SK-N-SH treated with all-trans-retinoic acid at 6 μM for 48 hours (cell line): ENCODE data around the gene CEBPA.

Source experiments
- ARNTL ChIP-seq: fragments of 450-650 bp; formaldehyde crosslinking; IDR thresholded peaks from 2 replicates; pipeline ENCODE4 v1.5.0; 2020; ENCODE audit warnings: low read depth, mild to moderate bottlenecking, moderate library complexity, borderline replicate concordance
- BACH2 ChIP-seq: fragments of 250-450 bp; sonication (Bioruptor Pico); IDR thresholded peaks from 2 replicates; pipeline ENCODE4 v1.9.0; 2021; ENCODE audit warnings: mild to moderate bottlenecking, borderline replicate concordance
- ESRRG ChIP-seq: fragments of 250-450 bp; sonication (Bioruptor Pico); IDR thresholded peaks from 2 replicates; pipeline ENCODE4 v1.6.1; 2021; ENCODE audit warnings: mild to moderate bottlenecking
- RARB ChIP-seq: fragments of 250-450 bp; sonication (Bioruptor Pico); IDR thresholded peaks from 2 replicates; pipeline ENCODE4 v1.8.0; 2021; ENCODE audit warnings: mild to moderate bottlenecking, moderate library complexity
- SNAI2 ChIP-seq: fragments of 250-450 bp; sonication (Bioruptor Pico); IDR thresholded peaks from 2 replicates; pipeline ENCODE4 v1.5.0; 2020; ENCODE audit warnings: mild to moderate bottlenecking, moderate library complexity
- ZFP30 ChIP-seq: fragments of 450-650 bp; formaldehyde crosslinking; IDR thresholded peaks from 2 replicates; pipeline ENCODE4 v1.5.0; 2022; ENCODE audit warnings: mild to moderate bottlenecking, moderate library complexity
- ZNF70 ChIP-seq: fragments of 450-650 bp; formaldehyde crosslinking; IDR thresholded peaks from 2 replicates; pipeline ENCODE4 v1.5.0; 2020; ENCODE audit warnings: mild to moderate bottlenecking, moderate library complexity
- ZNF8 ChIP-seq: fragments of 450-650 bp; formaldehyde crosslinking; IDR thresholded peaks from 2 replicates; pipeline ENCODE4 v1.5.0; 2020; ENCODE audit warnings: mild to moderate bottlenecking, moderate library complexity
- TF ChIP-seq, protein P1 (sequence below): fragments of 250-450 bp; sonication (Bioruptor Pico); IDR thresholded peaks from 2 replicates; pipeline ENCODE4 v1.5.1; 2020; ENCODE audit warnings: low read depth, mild to moderate bottlenecking, moderate library complexity
- TF ChIP-seq, protein P2 (sequence below): fragments of 250-450 bp; sonication (Bioruptor Pico); IDR thresholded peaks from 2 replicates; pipeline ENCODE4 v1.8.0; 2020; ENCODE audit warnings: mild to moderate bottlenecking, moderate library complexity, borderline replicate concordance
- TF ChIP-seq, protein P3 (sequence below): fragments of 250-450 bp; sonication (Bioruptor Pico); IDR thresholded peaks from 2 replicates; pipeline ENCODE4 v1.5.0; 2020; ENCODE audit warnings: mild to moderate bottlenecking, moderate library complexity

DNA sequence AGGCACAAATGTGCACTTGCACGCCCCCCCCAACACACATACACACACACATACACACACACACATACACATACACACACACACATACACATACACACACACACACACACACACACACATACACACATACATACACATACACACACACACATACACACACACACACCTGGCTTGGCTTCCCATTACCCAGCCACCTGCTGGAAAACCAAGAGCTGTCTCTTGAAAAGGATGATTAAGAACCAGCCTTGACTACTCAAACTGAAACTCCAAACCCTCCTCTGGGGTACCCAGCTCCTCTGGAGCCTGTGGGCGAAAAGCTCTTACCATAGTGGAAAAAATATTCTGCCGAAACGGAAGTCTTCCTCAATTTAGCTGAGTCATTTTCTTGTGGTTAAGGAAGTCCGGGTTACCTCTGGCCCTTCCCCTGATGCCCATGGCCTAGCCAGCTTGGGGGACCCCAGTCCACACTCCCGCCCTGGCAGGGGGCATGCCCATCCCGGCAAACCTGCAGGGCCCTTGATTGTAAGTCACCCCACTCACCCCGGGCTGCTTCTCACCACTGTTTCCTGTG, 21.9 kb downstream of the CEBPA start:
- TF ChIP-seq RARB (CRISPR knock-in tag) (no peak), ZFP30 (CRISPR knock-in tag) (no peak), BACH2 (CRISPR knock-in tag) (no peak), ZNF8 (CRISPR knock-in tag) (no peak), ARNTL (no peak), SNAI2 (CRISPR knock-in tag) (no peak), ZNF70 (CRISPR knock-in tag) (no peak), ESRRG (no peak)
- TF ChIP-seq, protein P1, sequence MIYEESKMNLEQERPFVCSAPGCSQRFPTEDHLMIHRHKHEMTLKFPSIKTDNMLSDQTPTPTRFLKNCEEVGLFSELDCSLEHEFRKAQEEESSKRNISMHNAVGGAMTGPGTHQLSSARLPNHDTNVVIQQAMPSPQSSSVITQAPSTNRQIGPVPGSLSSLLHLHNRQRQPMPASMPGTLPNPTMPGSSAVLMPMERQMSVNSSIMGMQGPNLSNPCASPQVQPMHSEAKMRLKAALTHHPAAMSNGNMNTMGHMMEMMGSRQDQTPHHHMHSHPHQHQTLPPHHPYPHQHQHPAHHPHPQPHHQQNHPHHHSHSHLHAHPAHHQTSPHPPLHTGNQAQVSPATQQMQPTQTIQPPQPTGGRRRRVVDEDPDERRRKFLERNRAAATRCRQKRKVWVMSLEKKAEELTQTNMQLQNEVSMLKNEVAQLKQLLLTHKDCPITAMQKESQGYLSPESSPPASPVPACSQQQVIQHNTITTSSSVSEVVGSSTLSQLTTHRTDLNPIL (CRISPR knock-in tag) = no peak
- TF ChIP-seq, protein P2, sequence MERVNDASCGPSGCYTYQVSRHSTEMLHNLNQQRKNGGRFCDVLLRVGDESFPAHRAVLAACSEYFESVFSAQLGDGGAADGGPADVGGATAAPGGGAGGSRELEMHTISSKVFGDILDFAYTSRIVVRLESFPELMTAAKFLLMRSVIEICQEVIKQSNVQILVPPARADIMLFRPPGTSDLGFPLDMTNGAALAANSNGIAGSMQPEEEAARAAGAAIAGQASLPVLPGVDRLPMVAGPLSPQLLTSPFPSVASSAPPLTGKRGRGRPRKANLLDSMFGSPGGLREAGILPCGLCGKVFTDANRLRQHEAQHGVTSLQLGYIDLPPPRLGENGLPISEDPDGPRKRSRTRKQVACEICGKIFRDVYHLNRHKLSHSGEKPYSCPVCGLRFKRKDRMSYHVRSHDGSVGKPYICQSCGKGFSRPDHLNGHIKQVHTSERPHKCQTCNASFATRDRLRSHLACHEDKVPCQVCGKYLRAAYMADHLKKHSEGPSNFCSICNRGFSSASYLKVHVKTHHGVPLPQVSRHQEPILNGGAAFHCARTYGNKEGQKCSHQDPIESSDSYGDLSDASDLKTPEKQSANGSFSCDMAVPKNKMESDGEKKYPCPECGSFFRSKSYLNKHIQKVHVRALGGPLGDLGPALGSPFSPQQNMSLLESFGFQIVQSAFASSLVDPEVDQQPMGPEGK (CRISPR knock-in tag) = no peak
- TF ChIP-seq, protein P3, sequence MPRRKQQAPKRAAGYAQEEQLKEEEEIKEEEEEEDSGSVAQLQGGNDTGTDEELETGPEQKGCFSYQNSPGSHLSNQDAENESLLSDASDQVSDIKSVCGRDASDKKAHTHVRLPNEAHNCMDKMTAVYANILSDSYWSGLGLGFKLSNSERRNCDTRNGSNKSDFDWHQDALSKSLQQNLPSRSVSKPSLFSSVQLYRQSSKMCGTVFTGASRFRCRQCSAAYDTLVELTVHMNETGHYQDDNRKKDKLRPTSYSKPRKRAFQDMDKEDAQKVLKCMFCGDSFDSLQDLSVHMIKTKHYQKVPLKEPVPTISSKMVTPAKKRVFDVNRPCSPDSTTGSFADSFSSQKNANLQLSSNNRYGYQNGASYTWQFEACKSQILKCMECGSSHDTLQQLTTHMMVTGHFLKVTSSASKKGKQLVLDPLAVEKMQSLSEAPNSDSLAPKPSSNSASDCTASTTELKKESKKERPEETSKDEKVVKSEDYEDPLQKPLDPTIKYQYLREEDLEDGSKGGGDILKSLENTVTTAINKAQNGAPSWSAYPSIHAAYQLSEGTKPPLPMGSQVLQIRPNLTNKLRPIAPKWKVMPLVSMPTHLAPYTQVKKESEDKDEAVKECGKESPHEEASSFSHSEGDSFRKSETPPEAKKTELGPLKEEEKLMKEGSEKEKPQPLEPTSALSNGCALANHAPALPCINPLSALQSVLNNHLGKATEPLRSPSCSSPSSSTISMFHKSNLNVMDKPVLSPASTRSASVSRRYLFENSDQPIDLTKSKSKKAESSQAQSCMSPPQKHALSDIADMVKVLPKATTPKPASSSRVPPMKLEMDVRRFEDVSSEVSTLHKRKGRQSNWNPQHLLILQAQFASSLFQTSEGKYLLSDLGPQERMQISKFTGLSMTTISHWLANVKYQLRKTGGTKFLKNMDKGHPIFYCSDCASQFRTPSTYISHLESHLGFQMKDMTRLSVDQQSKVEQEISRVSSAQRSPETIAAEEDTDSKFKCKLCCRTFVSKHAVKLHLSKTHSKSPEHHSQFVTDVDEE = no peak
